B cell (primary cell): ENCODE results near the gene APOC1.

Experiments used
- EZH2 ChIP-seq: IDR thresholded peaks from 2 replicates; pipeline ENCODE4 v1.6.1; 2012; ENCODE audit warnings: borderline replicate concordance, low read depth, mild to moderate bottlenecking, moderate library complexity, low read length; ENCODE audit not compliant: insufficient read depth, poor library complexity, severe bottlenecking
- TF ChIP-seq, protein P1 (sequence below): fragments of 200-600 bp; IDR thresholded peaks from one replicate; pipeline ENCODE4 v1.8.0; 2022; ENCODE audit warnings: antibody characterized with exemption, mild to moderate bottlenecking

DNA sequence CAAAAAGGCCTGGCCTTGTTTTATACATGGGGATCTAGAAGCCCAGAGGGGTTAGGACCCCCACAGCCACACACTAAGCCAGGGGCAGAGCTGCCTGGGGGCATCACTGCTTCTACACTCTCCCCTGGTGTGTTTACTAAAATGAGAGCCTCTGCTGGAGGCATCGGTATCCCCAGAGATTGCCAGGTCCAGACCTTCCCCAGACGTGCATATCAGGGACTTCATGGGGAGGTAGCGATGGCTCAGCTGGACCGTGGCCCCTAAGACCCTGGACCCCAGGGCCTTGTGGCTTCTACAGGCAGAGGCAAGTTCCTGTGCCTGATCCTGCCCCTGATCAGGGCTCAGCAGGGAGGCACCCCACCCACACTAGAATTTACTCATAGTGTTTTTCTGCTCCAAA is 54.3 kb downstream of the APOC1 start:
- TF ChIP-seq, protein P1, sequence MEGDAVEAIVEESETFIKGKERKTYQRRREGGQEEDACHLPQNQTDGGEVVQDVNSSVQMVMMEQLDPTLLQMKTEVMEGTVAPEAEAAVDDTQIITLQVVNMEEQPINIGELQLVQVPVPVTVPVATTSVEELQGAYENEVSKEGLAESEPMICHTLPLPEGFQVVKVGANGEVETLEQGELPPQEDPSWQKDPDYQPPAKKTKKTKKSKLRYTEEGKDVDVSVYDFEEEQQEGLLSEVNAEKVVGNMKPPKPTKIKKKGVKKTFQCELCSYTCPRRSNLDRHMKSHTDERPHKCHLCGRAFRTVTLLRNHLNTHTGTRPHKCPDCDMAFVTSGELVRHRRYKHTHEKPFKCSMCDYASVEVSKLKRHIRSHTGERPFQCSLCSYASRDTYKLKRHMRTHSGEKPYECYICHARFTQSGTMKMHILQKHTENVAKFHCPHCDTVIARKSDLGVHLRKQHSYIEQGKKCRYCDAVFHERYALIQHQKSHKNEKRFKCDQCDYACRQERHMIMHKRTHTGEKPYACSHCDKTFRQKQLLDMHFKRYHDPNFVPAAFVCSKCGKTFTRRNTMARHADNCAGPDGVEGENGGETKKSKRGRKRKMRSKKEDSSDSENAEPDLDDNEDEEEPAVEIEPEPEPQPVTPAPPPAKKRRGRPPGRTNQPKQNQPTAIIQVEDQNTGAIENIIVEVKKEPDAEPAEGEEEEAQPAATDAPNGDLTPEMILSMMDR = no peak
- TF ChIP-seq EZH2 = no peak
